Skeletal muscle cell (primary cell): ENCODE measurements around the gene FRMPD3.
A peak's percentile ranks its signal among the peaks of the same experiment; 100 is the strongest.

ENCODE experiments used
- DNase-seq: peaks from one replicate; pipeline ENCODE4 v3.0.0-alpha.2; 2010; ENCODE audit warnings: low read depth
- H3K4me3 ChIP-seq: 2 replicates; pipeline ENCODE4 v1.5.1; 2011; ENCODE audit warnings: low read depth, mild to moderate bottlenecking, control low read depth, low read length, moderate library complexity

The FRMPD3 gene

GRCh38 chrX:107448998-107449835 lies at the start of gene FRMPD3:
Gene FRMPD3 (plus strand): TSS chrX:107449652. CDS start chrX:107526589, 76,937 bp downstream.
- no peak for DNase-seq
- H3K4me3 ChIP-seq = peak within 1 kb of the TSS; percentile 37

- no peak overlapping the region for H3K4me3 ChIP-seq
- no peak for DNase-seq
These were observed 28.9 kb upstream of the FRMPD3 start for GRCh38 chrX:107420571-107420970.

GRCh38 chrX:107421337-107421861 lies 28.1 kb upstream of the FRMPD3 start:
- H3K4me3 ChIP-seq = no peak overlapping the region
- DNase-seq = no peak

GRCh38 chrX:107429090-107429489 lies 20.4 kb upstream of the FRMPD3 start:
- H3K4me3 ChIP-seq = no peak overlapping the region
- no peak for DNase-seq

GRCh38 chrX:107440187-107440586 lies 9.3 kb upstream of the FRMPD3 start:
- no peak overlapping the region for H3K4me3 ChIP-seq
- no peak for DNase-seq

- no peak overlapping the region for H3K4me3 ChIP-seq
- no peak for DNase-seq
These were observed 8.8 kb upstream of the FRMPD3 start for GRCh38 chrX:107440692-107441091.

- H3K4me3 ChIP-seq = no peak overlapping the region
- no peak for DNase-seq
These were observed 6.4 kb upstream of the FRMPD3 start for GRCh38 chrX:107442914-107443527.

GRCh38 chrX:107445146-107445545 lies 4.3 kb upstream of the FRMPD3 start:
- H3K4me3 ChIP-seq = no peak overlapping the region
- DNase-seq = no peak

- no peak for DNase-seq
- H3K4me3 ChIP-seq = no peak overlapping the region
These were observed 3.8 kb upstream of the FRMPD3 start for GRCh38 chrX:107445631-107446030.

GRCh38 chrX:107447642-107448041 lies 1.8 kb upstream of the FRMPD3 start:
- H3K4me3 ChIP-seq = no peak overlapping the region
- no peak for DNase-seq

- H3K4me3 ChIP-seq = no peak overlapping the region
- DNase-seq = no peak
These were observed 841 bp upstream of the FRMPD3 start for GRCh38 chrX:107448625-107448997.

GRCh38 chrX:107450823-107451509 lies 1.5 kb downstream of the FRMPD3 start:
- no peak for DNase-seq
- no peak overlapping the region for H3K4me3 ChIP-seq

- no peak for DNase-seq
- no peak overlapping the region for H3K4me3 ChIP-seq
These were observed 2.3 kb downstream of the FRMPD3 start for GRCh38 chrX:107451731-107452130.

- H3K4me3 ChIP-seq = no peak overlapping the region
- DNase-seq = no peak
These were observed 3.1 kb downstream of the FRMPD3 start for GRCh38 chrX:107452581-107452980.

GRCh38 chrX:107454302-107454701 lies 4.8 kb downstream of the FRMPD3 start:
- DNase-seq = no peak
- no peak overlapping the region for H3K4me3 ChIP-seq

GRCh38 chrX:107457289-107457688 lies 7.8 kb downstream of the FRMPD3 start:
- DNase-seq = no peak
- H3K4me3 ChIP-seq = no peak overlapping the region

GRCh38 chrX:107465932-107466620 lies 16.6 kb downstream of the FRMPD3 start:
- no peak for DNase-seq

GRCh38 chrX:107467271-107467670 lies 17.8 kb downstream of the FRMPD3 start:
- no peak for DNase-seq
- no peak overlapping the region for H3K4me3 ChIP-seq

More at GRCh38 chrX:107465932-107466620, 16.6 kb downstream of the FRMPD3 start:
- no peak overlapping the region for H3K4me3 ChIP-seq

GRCh38 chrX:107470198-107470597 lies 20.7 kb downstream of the FRMPD3 start:
- no peak for DNase-seq
- H3K4me3 ChIP-seq = no peak overlapping the region

GRCh38 chrX:107470971-107471370 lies 21.5 kb downstream of the FRMPD3 start:
- no peak overlapping the region for H3K4me3 ChIP-seq
- no peak for DNase-seq
